HG02763 (cell line): ENCODE measurements around the gene APOBEC3B.
"Not testable (repeated sequence)": the region's sequence is repeated elsewhere in the genome, so short reads cannot be mapped to it uniquely, and the experiment has no call there.

Experiments
- ATAC-seq: cut with Tn5 transposase; IDR thresholded peaks from one replicate; pipeline ENCODE4 v1.9.1; 2021; ENCODE audit warnings: mild to moderate bottlenecking, moderate library complexity; ENCODE audit not compliant: unreplicated experiment

APOBEC3B gene

GRCh38 chr22:38965614-38966379 lies 16.4 kb upstream of the APOBEC3B start:
- no peak for ATAC-seq

- no peak for ATAC-seq
Observed at GRCh38 chr22:38966380-38966702, 15.8 kb upstream of the APOBEC3B start.

- ATAC-seq, result no peak
Observed at GRCh38 chr22:38966942-38967341, 15.2 kb upstream of the APOBEC3B start.

- ATAC-seq, result no peak
Observed at GRCh38 chr22:38967451-38968450, 14.4 kb upstream of the APOBEC3B start.

GRCh38 chr22:38968801-38969200 lies 13.3 kb upstream of the APOBEC3B start:
- no peak for ATAC-seq

- ATAC-seq, result no peak
Observed at GRCh38 chr22:38970551-38970950, 11.6 kb upstream of the APOBEC3B start.

GRCh38 chr22:38971202-38971601 lies 10.9 kb upstream of the APOBEC3B start:
- ATAC-seq, result no peak

- no peak for ATAC-seq
Observed at GRCh38 chr22:38971791-38972190, 10.4 kb upstream of the APOBEC3B start.

- no peak for ATAC-seq
Observed at GRCh38 chr22:38972558-38972957, 9.6 kb upstream of the APOBEC3B start.

GRCh38 chr22:38973289-38974169 lies 8.6 kb upstream of the APOBEC3B start:
- no peak for ATAC-seq

- no peak for ATAC-seq
Observed at GRCh38 chr22:38974170-38974825, 7.8 kb upstream of the APOBEC3B start.

- no peak for ATAC-seq
Observed at GRCh38 chr22:38974826-38975175, 7.3 kb upstream of the APOBEC3B start.

GRCh38 chr22:38977289-38977688 lies 4.9 kb upstream of the APOBEC3B start:
- ATAC-seq, result not testable (repeated sequence)

- not testable (repeated sequence) for ATAC-seq
Observed at GRCh38 chr22:38980587-38980986, 1.6 kb upstream of the APOBEC3B start.

- ATAC-seq, result no peak
Observed at GRCh38 chr22:38981005-38981991, 849 bp upstream of the APOBEC3B start.

- no peak for ATAC-seq
Observed at GRCh38 chr22:38984224-38984623, 2.1 kb downstream of the APOBEC3B start.

- ATAC-seq, result peak; percentile 70
Observed at GRCh38 chr22:38984784-38985757, 2.9 kb downstream of the APOBEC3B start.

GRCh38 chr22:38986629-38987028 lies 4.5 kb downstream of the APOBEC3B start:
- ATAC-seq, result no peak
